ENCODE results near the gene ATG10.
"Not testable (repeated sequence)": the region's sequence is repeated elsewhere in the genome, so short reads cannot be mapped to it uniquely, and the experiment has no call there.

The ATG10 gene

GRCh38 chr5:82139837-82140236 is 168.0 kb downstream of the ATG10 start:
- H3K4me1 ChIP-seq (ENCODE audit: control insufficient read depth, insufficient read depth, low read length, poor library complexity, severe bottlenecking); H3K27me3 ChIP-seq (replicated peaks; ENCODE audit: control insufficient read depth, insufficient read depth, low read length, poor library complexity, severe bottlenecking); DNase-seq; H3K4me3 ChIP-seq (ENCODE audit: insufficient read depth, low read depth, low read length, poor library complexity, severe bottlenecking); H3K9me3 ChIP-seq (ENCODE audit: control insufficient read depth, low read length); H3K27ac ChIP-seq (ENCODE audit: insufficient read depth, low read length, poor library complexity, severe bottlenecking); H3K36me3 ChIP-seq (ENCODE audit: control insufficient read depth, insufficient read depth, low read length): not testable (repeated sequence)

- H3K4me3 ChIP-seq (ENCODE audit: insufficient read depth, low read depth, low read length, poor library complexity, severe bottlenecking) = no peak overlapping the region
- H3K27me3 ChIP-seq (replicated peaks; ENCODE audit: control insufficient read depth, insufficient read depth, low read length, poor library complexity, severe bottlenecking) = no peaks in the 10 kb centered on the region
- H3K4me1 ChIP-seq (ENCODE audit: control insufficient read depth, insufficient read depth, low read length, poor library complexity, severe bottlenecking) = no peaks in the 10 kb centered on the region
- no peaks in the 10 kb centered on the region for H3K36me3 ChIP-seq (ENCODE audit: control insufficient read depth, insufficient read depth, low read length)
- DNase-seq = no peak
- no peak overlapping the region for H3K27ac ChIP-seq (ENCODE audit: insufficient read depth, low read length, poor library complexity, severe bottlenecking)
- no peaks in the 10 kb centered on the region for H3K9me3 ChIP-seq (ENCODE audit: control insufficient read depth, low read length)
These were observed 170.5 kb downstream of the ATG10 start for GRCh38 chr5:82142217-82142841.

DNA sequence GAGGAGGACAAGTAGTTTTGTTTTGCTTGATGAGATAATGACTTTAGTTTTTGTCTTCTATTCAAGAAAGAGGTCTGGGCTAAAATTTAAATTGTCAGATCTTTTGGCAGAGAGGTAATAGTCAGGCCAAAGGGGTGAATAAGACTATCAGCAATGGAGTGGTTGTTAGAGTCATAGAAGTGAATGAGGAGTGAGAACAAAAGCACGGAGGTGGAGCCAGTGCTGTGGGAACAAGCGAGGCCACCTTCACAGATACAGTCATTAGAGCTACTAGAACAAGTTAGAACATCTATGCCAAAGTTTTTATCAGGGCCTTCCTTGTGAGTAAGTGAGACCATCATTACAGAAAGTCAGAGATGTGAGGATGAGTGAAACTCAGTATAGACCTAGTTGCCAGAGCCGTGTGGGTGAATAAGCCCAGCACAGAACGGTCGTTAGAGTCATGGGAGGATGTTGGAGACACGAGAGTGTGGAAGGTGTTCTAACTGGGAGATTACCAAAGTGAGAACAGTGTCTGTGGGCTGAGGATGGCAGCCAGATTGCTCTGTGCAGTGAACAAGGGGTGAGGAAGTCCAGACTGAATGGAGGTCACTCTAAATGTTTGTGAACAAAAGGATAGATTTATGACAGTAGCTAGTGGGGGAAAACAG is 171.2 kb downstream of the ATG10 start:
- Histone ChIP-seq H3K4me1 (ENCODE audit: control insufficient read depth, insufficient read depth, low read length, poor library complexity, severe bottlenecking) (no peaks in the 10 kb centered on the region), H3K4me3 (ENCODE audit: insufficient read depth, low read depth, low read length, poor library complexity, severe bottlenecking) (no peak overlapping the region), H3K9me3 (ENCODE audit: control insufficient read depth, low read length) (no peaks in the 10 kb centered on the region), H3K27me3 (replicated peaks; ENCODE audit: control insufficient read depth, insufficient read depth, low read length, poor library complexity, severe bottlenecking) (no peaks in the 10 kb centered on the region), H3K36me3 (ENCODE audit: control insufficient read depth, insufficient read depth, low read length) (no peaks in the 10 kb centered on the region), H3K27ac (ENCODE audit: insufficient read depth, low read length, poor library complexity, severe bottlenecking) (no peak overlapping the region)
- no peak for DNase-seq

GRCh38 chr5:82147860-82148573 is 176.2 kb downstream of the ATG10 start:
- no peak for DNase-seq
- Histone ChIP-seq H3K9me3 (ENCODE audit: control insufficient read depth, low read length) (no peaks in the 10 kb centered on the region), H3K4me1 (ENCODE audit: control insufficient read depth, insufficient read depth, low read length, poor library complexity, severe bottlenecking) (no peaks in the 10 kb centered on the region), H3K36me3 (ENCODE audit: control insufficient read depth, insufficient read depth, low read length) (no peaks in the 10 kb centered on the region), H3K27me3 (replicated peaks; ENCODE audit: control insufficient read depth, insufficient read depth, low read length, poor library complexity, severe bottlenecking) (no peaks in the 10 kb centered on the region), H3K4me3 (ENCODE audit: insufficient read depth, low read depth, low read length, poor library complexity, severe bottlenecking) (no peak overlapping the region), H3K27ac (ENCODE audit: insufficient read depth, low read length, poor library complexity, severe bottlenecking) (no peak overlapping the region)

DNA sequence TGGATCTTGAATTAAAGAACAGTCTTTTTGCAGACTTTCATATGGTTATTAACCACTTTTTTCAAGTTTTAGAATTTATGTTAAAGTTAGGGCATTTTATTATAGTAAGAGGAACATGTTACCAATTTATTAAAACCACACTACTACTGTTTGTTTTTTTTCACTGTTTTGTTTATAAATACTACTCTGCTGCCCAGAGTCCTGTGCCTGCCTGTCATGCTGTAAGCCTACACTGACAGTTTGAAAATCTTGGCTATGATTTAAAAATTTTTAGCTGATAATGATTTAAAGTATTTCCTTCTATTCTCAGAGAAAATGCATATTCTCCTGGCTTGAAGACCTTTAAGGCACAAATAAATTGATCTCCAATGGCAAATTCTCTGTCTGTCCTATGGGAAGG is 177.6 kb downstream of the ATG10 start:
- H3K4me1 ChIP-seq (ENCODE audit: control insufficient read depth, insufficient read depth, low read length, poor library complexity, severe bottlenecking) = no peaks in the 10 kb centered on the region
- H3K36me3 ChIP-seq (ENCODE audit: control insufficient read depth, insufficient read depth, low read length) = no peaks in the 10 kb centered on the region
- H3K4me3 ChIP-seq (ENCODE audit: insufficient read depth, low read depth, low read length, poor library complexity, severe bottlenecking) = no peak overlapping the region
- no peaks in the 10 kb centered on the region for H3K9me3 ChIP-seq (ENCODE audit: control insufficient read depth, low read length)
- no peak for DNase-seq
- H3K27me3 ChIP-seq (replicated peaks; ENCODE audit: control insufficient read depth, insufficient read depth, low read length, poor library complexity, severe bottlenecking) = no peaks in the 10 kb centered on the region
- H3K27ac ChIP-seq (ENCODE audit: insufficient read depth, low read length, poor library complexity, severe bottlenecking) = no peak overlapping the region

DNA sequence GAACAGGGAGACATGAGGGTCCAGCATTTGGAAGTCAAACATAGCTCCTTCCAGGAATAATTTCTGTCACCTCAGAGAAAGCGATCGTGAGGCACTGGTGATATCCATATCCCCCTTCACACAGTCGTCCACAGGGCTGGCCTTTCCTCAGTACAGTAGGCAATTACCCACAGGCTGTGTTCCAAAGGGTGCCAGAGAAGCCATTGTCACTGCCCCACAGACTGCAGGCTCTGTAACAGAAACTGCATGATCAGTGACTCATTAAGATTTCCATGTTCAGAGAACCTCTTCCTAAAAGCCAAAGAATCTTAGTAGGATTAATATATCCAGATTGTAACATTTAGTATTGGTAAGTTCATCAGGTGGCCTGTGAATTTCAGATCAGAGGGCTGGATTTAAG is 178.7 kb downstream of the ATG10 start:
- H3K9me3 ChIP-seq (ENCODE audit: control insufficient read depth, low read length) = no peaks in the 10 kb centered on the region
- H3K4me1 ChIP-seq (ENCODE audit: control insufficient read depth, insufficient read depth, low read length, poor library complexity, severe bottlenecking) = no peaks in the 10 kb centered on the region
- H3K27me3 ChIP-seq (replicated peaks; ENCODE audit: control insufficient read depth, insufficient read depth, low read length, poor library complexity, severe bottlenecking) = no peaks in the 10 kb centered on the region
- no peak for DNase-seq
- H3K4me3 ChIP-seq (ENCODE audit: insufficient read depth, low read depth, low read length, poor library complexity, severe bottlenecking) = no peak overlapping the region
- no peak overlapping the region for H3K27ac ChIP-seq (ENCODE audit: insufficient read depth, low read length, poor library complexity, severe bottlenecking)
- no peaks in the 10 kb centered on the region for H3K36me3 ChIP-seq (ENCODE audit: control insufficient read depth, insufficient read depth, low read length)

- no peak overlapping the region for H3K4me3 ChIP-seq (ENCODE audit: insufficient read depth, low read depth, low read length, poor library complexity, severe bottlenecking)
- DNase-seq = no peak
- H3K27me3 ChIP-seq (replicated peaks; ENCODE audit: control insufficient read depth, insufficient read depth, low read length, poor library complexity, severe bottlenecking) = no peaks in the 10 kb centered on the region
- H3K27ac ChIP-seq (ENCODE audit: insufficient read depth, low read length, poor library complexity, severe bottlenecking) = no peak overlapping the region
- no peaks in the 10 kb centered on the region for H3K36me3 ChIP-seq (ENCODE audit: control insufficient read depth, insufficient read depth, low read length)
- H3K9me3 ChIP-seq (ENCODE audit: control insufficient read depth, low read length) = no peaks in the 10 kb centered on the region
- no peaks in the 10 kb centered on the region for H3K4me1 ChIP-seq (ENCODE audit: control insufficient read depth, insufficient read depth, low read length, poor library complexity, severe bottlenecking)
These were observed 179.4 kb downstream of the ATG10 start for GRCh38 chr5:82151204-82151603.

- Histone ChIP-seq H3K27me3 (replicated peaks; ENCODE audit: control insufficient read depth, insufficient read depth, low read length, poor library complexity, severe bottlenecking) (no peaks in the 10 kb centered on the region), H3K27ac (ENCODE audit: insufficient read depth, low read length, poor library complexity, severe bottlenecking) (no peak overlapping the region), H3K36me3 (ENCODE audit: control insufficient read depth, insufficient read depth, low read length) (no peaks in the 10 kb centered on the region), H3K9me3 (ENCODE audit: control insufficient read depth, low read length) (no peaks in the 10 kb centered on the region), H3K4me3 (ENCODE audit: insufficient read depth, low read depth, low read length, poor library complexity, severe bottlenecking) (no peak overlapping the region), H3K4me1 (ENCODE audit: control insufficient read depth, insufficient read depth, low read length, poor library complexity, severe bottlenecking) (no peaks in the 10 kb centered on the region)
- DNase-seq = no peak
These were observed 179.8 kb downstream of the ATG10 start for GRCh38 chr5:82151662-82152061.

DNA sequence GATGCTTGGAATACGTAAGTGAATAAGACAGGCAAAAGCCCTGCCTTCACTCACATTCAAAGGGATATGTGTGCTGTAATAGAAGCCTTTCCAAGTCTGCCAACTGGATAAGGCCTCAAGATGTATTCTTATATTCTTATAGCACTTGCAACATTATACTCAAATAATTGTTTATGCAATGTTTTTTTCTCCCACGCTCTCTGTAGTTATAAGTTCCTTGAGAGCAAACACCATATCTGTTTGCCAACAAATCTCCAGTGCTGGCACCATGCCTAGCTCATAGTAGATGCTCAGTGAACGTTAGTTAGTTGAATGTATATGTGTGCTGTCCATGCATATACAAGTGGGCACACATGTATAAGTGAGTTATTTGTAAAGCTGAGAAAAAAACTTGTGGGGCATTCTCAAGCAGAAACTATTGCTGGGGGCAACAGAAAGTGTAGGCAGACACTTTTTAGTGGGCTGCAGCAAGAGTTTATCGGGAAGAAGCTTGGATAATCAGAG is 181.2 kb downstream of the ATG10 start:
- H3K4me3 ChIP-seq (ENCODE audit: insufficient read depth, low read depth, low read length, poor library complexity, severe bottlenecking) = no peak overlapping the region
- H3K9me3 ChIP-seq (ENCODE audit: control insufficient read depth, low read length) = no peaks in the 10 kb centered on the region
- no peak overlapping the region for H3K27ac ChIP-seq (ENCODE audit: insufficient read depth, low read length, poor library complexity, severe bottlenecking)
- H3K36me3 ChIP-seq (ENCODE audit: control insufficient read depth, insufficient read depth, low read length) = no peaks in the 10 kb centered on the region
- no peak for DNase-seq
- H3K4me1 ChIP-seq (ENCODE audit: control insufficient read depth, insufficient read depth, low read length, poor library complexity, severe bottlenecking) = no peaks in the 10 kb centered on the region
- no peaks in the 10 kb centered on the region for H3K27me3 ChIP-seq (replicated peaks; ENCODE audit: control insufficient read depth, insufficient read depth, low read length, poor library complexity, severe bottlenecking)

DNA sequence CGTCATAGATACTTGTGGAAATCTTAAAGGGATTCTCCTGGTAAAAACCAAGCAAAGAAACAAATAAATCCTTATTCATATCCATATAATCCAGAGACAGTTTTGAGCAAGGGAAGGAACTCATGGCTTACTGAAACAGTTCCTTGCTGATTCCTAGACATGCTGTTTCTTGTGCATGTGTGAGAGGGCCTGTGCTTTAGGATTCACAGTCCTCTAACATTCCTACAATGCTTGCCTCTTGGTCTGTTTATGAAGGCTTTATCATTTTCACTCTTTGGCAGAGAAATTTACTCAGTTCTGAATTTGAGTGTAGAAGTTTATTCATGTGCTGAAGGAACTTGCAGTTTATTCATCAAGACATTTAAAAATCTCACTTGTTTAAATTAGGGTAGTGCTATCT is 183.0 kb downstream of the ATG10 start:
- no peaks in the 10 kb centered on the region for H3K4me1 ChIP-seq (ENCODE audit: control insufficient read depth, insufficient read depth, low read length, poor library complexity, severe bottlenecking)
- H3K27ac ChIP-seq (ENCODE audit: insufficient read depth, low read length, poor library complexity, severe bottlenecking) = no peak overlapping the region
- H3K4me3 ChIP-seq (ENCODE audit: insufficient read depth, low read depth, low read length, poor library complexity, severe bottlenecking) = no peak overlapping the region
- H3K27me3 ChIP-seq (replicated peaks; ENCODE audit: control insufficient read depth, insufficient read depth, low read length, poor library complexity, severe bottlenecking) = no peaks in the 10 kb centered on the region
- H3K36me3 ChIP-seq (ENCODE audit: control insufficient read depth, insufficient read depth, low read length) = no peaks in the 10 kb centered on the region
- no peaks in the 10 kb centered on the region for H3K9me3 ChIP-seq (ENCODE audit: control insufficient read depth, low read length)
- no peak for DNase-seq
